Measurements from ENCODE around the gene MTIF2. TPM values are rescaled to one million over a fixed set of nuclear protein-coding genes. Genes with fewer than 3 reads are reported as not detected.
"Not testable (repeated sequence)": the region's sequence is repeated elsewhere in the genome, so short reads cannot be mapped to it uniquely, and the experiment has no call there.

The MTIF2 gene
- polyA plus RNA-seq, 2 of the 4 experiments (the other 2 are of a cell fraction): 47.2 to 91.6 TPM

DNA sequence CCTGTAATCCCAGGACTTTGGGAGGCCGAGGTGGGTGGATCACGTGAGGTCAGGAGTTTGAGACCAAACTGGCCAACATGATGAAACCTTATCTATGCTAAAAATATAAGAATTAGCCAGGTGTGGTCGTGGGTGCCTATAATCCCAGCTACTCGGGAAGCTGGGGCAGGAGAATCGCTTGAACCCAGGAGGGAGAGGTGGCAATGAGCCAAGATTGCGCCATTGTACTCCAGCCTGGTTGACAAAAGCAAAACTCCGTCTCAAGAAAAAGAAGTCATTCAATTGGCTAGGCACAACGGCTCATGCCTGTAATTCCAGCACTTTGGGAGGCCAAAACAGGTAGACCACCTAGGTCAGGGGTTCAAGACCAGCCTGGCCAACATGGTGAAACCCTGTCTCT, 27.4 kb downstream of the MTIF2 start:
- DNase-seq (ENCODE audit: low read depth in 1 of 2, low spot score in 1 of 2); FAIRE-seq; H3K9me3 ChIP-seq; CTCF ChIA-PET; POLR2A ChIA-PET; H3K27ac ChIP-seq; H3K4me1 ChIP-seq; H3K4me3 ChIP-seq; ATAC-seq; H3K4me2 ChIP-seq: not testable (repeated sequence)
- peak; percentile 24 to 31; a peak in 2 of 4 replicates for TF ChIP-seq CEBPB (IDR thresholded peaks at IDR 0.05)
- WGBS (ENCODE audit: missing lambda C conversion rate): 86% methylated on average over 8 of the region's 8 CpGs

DNA sequence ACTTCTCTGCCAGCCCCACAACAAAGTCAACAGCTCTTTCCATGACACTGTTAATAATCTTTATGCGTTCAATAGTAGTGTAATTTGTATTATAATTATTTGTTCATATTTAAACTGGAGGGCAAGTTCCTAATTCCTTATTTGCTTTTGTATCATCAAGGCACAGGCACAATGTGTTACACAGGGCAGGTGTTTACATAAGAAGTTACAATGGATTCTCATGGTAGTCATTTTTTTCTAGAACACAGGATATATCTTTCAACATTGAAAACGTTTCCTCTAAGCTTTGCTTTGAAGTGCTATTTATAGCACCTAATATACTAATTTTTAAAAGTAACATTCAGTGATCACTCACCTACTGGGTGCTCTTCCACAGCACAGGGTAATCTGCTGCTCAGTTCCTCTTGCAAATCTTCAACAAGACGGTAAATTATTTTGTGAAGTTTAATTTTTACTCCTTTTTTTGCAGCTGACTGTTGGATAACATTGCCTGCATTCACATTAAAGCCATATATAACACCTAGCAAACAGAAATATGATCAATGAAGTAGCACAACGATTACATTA, 29.3 kb downstream of the MTIF2 start:
- TF ChIP-seq RNF2 (IDR thresholded peaks at IDR 0.05; ENCODE audit: borderline replicate concordance, low read depth): no peak
- no peak for TF ChIP-seq HDAC2 (IDR thresholded peaks at IDR 0.05)
- no peak for TF ChIP-seq POLR2AphosphoS2 (conservative IDR thresholded peaks at IDR 0.05; ENCODE audit: low read length)
- no peak for TF ChIP-seq KDM5A (IDR thresholded peaks at IDR 0.05)
- TF ChIP-seq SREBF2 (IDR thresholded peaks at IDR 0.05): no peak
- no peak for TF ChIP-seq CEBPB (IDR thresholded peaks at IDR 0.05)
- no peak for TF ChIP-seq EP300 (IDR thresholded peaks at IDR 0.05)
- no peak for TF ChIP-seq ZC3H11A (IDR thresholded peaks at IDR 0.05)
- no peak for TF ChIP-seq NFE2L2 (conservative IDR thresholded peaks at IDR 0.05; ENCODE audit: low read length)
- no peak for TF ChIP-seq HOXB5 (CRISPR knock-in tag; IDR thresholded peaks at IDR 0.05)
- TF ChIP-seq ZNF302 (CRISPR knock-in tag; IDR thresholded peaks at IDR 0.05): no peak
- TF ChIP-seq, protein P1, sequence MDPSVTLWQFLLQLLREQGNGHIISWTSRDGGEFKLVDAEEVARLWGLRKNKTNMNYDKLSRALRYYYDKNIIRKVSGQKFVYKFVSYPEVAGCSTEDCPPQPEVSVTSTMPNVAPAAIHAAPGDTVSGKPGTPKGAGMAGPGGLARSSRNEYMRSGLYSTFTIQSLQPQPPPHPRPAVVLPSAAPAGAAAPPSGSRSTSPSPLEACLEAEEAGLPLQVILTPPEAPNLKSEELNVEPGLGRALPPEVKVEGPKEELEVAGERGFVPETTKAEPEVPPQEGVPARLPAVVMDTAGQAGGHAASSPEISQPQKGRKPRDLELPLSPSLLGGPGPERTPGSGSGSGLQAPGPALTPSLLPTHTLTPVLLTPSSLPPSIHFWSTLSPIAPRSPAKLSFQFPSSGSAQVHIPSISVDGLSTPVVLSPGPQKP (IDR thresholded peaks at IDR 0.05; ENCODE audit: low read depth, low read length): no peak
- TF ChIP-seq, protein P2, sequence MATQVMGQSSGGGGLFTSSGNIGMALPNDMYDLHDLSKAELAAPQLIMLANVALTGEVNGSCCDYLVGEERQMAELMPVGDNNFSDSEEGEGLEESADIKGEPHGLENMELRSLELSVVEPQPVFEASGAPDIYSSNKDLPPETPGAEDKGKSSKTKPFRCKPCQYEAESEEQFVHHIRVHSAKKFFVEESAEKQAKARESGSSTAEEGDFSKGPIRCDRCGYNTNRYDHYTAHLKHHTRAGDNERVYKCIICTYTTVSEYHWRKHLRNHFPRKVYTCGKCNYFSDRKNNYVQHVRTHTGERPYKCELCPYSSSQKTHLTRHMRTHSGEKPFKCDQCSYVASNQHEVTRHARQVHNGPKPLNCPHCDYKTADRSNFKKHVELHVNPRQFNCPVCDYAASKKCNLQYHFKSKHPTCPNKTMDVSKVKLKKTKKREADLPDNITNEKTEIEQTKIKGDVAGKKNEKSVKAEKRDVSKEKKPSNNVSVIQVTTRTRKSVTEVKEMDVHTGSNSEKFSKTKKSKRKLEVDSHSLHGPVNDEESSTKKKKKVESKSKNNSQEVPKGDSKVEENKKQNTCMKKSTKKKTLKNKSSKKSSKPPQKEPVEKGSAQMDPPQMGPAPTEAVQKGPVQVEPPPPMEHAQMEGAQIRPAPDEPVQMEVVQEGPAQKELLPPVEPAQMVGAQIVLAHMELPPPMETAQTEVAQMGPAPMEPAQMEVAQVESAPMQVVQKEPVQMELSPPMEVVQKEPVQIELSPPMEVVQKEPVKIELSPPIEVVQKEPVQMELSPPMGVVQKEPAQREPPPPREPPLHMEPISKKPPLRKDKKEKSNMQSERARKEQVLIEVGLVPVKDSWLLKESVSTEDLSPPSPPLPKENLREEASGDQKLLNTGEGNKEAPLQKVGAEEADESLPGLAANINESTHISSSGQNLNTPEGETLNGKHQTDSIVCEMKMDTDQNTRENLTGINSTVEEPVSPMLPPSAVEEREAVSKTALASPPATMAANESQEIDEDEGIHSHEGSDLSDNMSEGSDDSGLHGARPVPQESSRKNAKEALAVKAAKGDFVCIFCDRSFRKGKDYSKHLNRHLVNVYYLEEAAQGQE (IDR thresholded peaks at IDR 0.05): no peak
- TF ChIP-seq RCOR1 (IDR thresholded peaks at IDR 0.05; ENCODE audit: low read depth, low read length): no peak
- ATAC-seq (no peak), FAIRE-seq (no peak), DNase-seq (ENCODE audit: low read depth in 1 of 2, low spot score in 1 of 2) (no peak)
- Histone ChIP-seq H3K4me1 (peaks cover 13% of the 10 kb centered on the region; the same call in 2 of the 3 replicates), H3K9me3 (no peaks in the 10 kb centered on the region), H3K4me2 (no peak overlapping the region), H3K4me3 (no peak overlapping the region), H3K27ac (no peak overlapping the region)
- ChIA-PET CTCF (no interaction called here), POLR2A (no interaction called here)
- 68% methylated on average over 4 of the region's 4 CpGs for WGBS (ENCODE audit: missing lambda C conversion rate)

DNA sequence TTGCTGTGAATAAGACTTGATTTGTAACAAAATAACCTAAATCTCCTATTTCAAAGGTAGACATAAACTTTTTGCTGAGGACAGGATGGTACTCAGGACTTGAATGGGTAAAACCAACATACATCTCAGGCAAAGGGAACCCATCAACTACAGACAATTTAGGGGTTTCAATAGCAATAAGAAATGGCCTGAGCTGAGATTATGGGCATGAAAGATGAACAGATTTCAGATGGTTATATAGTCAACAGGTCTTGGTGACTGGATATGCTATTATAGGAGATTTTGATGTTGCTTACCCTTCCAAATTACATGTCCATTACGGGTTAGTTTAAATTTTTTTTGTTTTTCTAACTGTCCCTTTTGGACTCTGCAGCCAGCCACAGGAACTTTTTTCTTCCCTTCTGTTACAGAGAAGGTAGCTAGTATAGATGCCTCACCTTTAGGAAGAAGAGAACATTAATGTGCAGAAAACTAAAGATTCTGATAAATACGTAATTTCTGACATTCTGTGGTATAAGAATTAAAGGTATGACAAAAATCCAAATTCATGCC, 32.0 kb downstream of the MTIF2 start:
- ChIA-PET CTCF (interaction anchor here (0.7 to 1.3 kb wide), 2 partner anchors 194 to 337 kb away, joined by 3 read pairs; no protein-coding TSS in a partner anchor), POLR2A (interaction anchor here (0.8 kb wide), 1 partner anchor 514 kb away, joined by 5 read pairs; no protein-coding TSS in a partner anchor)
- H3K27ac ChIP-seq: no peak overlapping the region
- FAIRE-seq (no peak), ATAC-seq (no peak), DNase-seq (ENCODE audit: low read depth in 1 of 2, low spot score in 1 of 2) (no peak)
- H3K4me3 ChIP-seq: no peak overlapping the region
- H3K9me3 ChIP-seq: no peaks in the 10 kb centered on the region
- no peak overlapping the region for H3K4me2 ChIP-seq
- H3K4me1 ChIP-seq: peaks cover 24% of the 10 kb centered on the region
- 93% methylated on average over 2 of the region's 2 CpGs for WGBS (ENCODE audit: missing lambda C conversion rate)
- TF ChIP-seq ZSCAN20 (CRISPR knock-in tag; IDR thresholded peaks at IDR 0.05) (no peak), CBX2 (IDR thresholded peaks at IDR 0.05; ENCODE audit: borderline replicate concordance, low read depth) (no peak), KDM1A (IDR thresholded peaks at IDR 0.05; ENCODE audit: low read depth) (no peak), TP53 (CRISPR knock-in tag; IDR thresholded peaks at IDR 0.05) (no peak), CBX8 (IDR thresholded peaks at IDR 0.05) (no peak), ZC3H11A (IDR thresholded peaks at IDR 0.05) (no peak), BHLHE40 (IDR thresholded peaks at IDR 0.05; ENCODE audit: low read depth, low read length) (no peak), ZFP36 (IDR thresholded peaks at IDR 0.05; ENCODE audit: borderline replicate concordance, partially characterized antibody) (no peak), EHMT2 (IDR thresholded peaks at IDR 0.05; ENCODE audit: low read depth) (no peak), NPAS2 (CRISPR knock-in tag; IDR thresholded peaks at IDR 0.05; ENCODE audit: borderline replicate concordance) (no peak), MAFK (IDR thresholded peaks at IDR 0.05; ENCODE audit: partially characterized antibody) (no peak), EP300 (IDR thresholded peaks at IDR 0.05) (no peak), GATA3 (IDR thresholded peaks at IDR 0.05; ENCODE audit: borderline replicate concordance) (no peak), FOSB (CRISPR knock-in tag; IDR thresholded peaks at IDR 0.05) (0 out of 2 replicates have a peak, but pooled peaks have one; percentile 10)
- TF ChIP-seq, protein P3, sequence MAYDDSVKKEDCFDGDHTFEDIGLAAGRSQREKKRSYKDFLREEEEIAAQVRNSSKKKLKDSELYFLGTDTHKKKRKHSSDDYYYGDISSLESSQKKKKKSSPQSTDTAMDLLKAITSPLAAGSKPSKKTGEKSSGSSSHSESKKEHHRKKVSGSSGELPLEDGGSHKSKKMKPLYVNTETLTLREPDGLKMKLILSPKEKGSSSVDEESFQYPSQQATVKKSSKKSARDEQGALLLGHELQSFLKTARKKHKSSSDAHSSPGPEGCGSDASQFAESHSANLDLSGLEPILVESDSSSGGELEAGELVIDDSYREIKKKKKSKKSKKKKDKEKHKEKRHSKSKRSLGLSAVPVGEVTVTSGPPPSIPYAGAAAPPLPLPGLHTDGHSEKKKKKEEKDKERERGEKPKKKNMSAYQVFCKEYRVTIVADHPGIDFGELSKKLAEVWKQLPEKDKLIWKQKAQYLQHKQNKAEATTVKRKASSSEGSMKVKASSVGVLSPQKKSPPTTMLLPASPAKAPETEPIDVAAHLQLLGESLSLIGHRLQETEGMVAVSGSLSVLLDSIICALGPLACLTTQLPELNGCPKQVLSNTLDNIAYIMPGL (CRISPR knock-in tag; IDR thresholded peaks at IDR 0.05; ENCODE audit: borderline replicate concordance): no peak
- TF ChIP-seq, protein P4, sequence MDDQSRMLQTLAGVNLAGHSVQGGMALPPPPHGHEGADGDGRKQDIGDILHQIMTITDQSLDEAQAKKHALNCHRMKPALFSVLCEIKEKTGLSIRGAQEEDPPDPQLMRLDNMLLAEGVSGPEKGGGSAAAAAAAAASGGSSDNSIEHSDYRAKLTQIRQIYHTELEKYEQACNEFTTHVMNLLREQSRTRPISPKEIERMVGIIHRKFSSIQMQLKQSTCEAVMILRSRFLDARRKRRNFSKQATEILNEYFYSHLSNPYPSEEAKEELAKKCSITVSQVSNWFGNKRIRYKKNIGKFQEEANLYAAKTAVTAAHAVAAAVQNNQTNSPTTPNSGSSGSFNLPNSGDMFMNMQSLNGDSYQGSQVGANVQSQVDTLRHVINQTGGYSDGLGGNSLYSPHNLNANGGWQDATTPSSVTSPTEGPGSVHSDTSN (IDR thresholded peaks at IDR 0.05): no peak
